Medulla oblongata (tissue), 1 donor: Measurements from ENCODE around the gene FOXD4.
"Not testable (repeated sequence)": the region's sequence is repeated elsewhere in the genome, so short reads cannot be mapped to it uniquely, and the experiment has no call there.

Source experiments
- DNase-seq: peaks from one replicate; pipeline ENCODE4 v3.0.0-alpha.2; 2015; ENCODE audit errors: extremely low spot score

FOXD4 gene

DNA sequence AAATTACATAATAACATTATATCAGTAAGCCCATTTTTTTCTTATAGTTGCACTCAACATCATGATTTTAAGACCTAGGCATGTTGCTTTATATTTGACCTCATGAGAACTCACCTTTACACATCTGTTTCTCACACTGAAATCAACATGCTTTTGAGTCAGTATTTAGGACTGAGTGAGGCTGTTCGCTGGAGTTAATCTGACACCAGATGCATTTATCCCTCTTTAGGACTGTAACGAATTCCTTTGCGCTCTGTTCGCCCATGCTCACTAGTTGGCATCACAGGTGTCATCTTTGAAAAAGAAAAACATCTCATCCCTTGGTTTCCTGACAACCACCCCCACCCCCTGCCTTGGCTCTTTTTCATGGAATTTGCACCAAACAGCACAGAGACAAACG is 24.3 kb downstream of the FOXD4 start:
- DNase-seq, result not testable (repeated sequence)

DNA sequence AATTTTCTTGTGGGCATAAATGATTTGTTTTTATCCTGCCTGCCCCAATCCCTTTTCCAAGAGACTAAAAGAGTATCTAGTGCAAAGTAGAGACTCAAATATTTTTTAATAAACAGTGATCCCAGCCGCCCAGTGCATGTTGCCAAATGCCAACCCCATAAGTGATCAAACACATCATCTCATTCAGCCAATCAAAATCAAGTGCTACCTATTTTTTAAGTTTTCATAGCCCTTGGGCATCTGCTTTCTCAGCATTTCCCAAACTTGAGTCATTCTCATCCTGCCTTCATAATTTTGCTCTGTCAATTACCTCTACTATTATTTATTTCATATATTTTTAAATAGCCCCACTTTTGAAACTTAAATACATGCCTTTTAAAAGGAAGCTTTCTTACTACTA is 27.4 kb downstream of the FOXD4 start:
- not testable (repeated sequence) for DNase-seq

DNA sequence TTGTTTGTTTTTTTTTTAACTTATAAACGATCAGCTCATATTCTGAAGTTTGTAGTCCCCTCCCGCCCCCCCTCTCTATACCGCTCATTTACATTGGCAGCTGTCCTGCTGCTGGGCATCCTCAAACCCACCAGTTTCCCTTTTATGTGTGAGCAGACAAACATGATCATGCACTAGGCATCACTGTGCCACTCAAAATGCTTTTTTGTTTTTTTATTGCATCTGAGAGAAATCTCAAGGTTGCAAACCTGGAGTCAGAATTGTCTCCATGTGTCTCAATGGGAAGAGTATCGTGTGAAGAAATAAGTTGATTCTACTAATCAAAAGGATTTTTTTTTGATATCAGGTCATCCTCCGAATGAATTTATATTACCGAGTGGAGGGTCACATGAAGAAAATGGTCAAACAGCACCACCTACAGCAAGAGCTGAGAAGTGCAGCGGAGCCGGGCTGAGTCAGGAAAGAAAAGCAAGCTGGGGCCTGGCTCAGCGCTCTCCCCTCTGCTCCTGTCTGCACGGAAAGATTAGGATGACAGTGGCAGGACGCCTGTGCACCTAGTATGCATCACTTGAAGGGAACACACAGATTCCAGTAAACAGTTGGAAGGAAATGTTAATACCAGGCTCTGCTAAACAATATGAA is 29.7 kb downstream of the FOXD4 start:
- DNase-seq, result peak; percentile 3

DNA sequence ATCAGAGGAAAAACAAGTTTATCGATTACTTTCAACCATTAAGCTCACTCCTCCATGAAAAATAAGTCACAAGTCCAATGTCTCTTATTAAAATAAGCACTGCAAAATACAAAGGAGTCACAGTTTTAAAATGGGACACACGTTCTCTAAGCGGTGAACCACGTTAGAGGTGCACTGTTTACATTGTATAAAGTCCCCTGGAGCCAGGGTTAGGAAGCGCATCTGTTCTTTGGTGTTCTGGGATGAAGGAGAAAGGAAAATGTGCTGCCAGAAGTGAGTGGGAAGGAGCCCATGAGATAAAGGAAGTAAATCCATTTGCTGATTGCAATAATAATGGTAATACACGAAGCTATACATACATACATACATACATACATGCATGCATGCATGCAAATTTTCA is 30.4 kb downstream of the FOXD4 start:
- not testable (repeated sequence) for DNase-seq

DNA sequence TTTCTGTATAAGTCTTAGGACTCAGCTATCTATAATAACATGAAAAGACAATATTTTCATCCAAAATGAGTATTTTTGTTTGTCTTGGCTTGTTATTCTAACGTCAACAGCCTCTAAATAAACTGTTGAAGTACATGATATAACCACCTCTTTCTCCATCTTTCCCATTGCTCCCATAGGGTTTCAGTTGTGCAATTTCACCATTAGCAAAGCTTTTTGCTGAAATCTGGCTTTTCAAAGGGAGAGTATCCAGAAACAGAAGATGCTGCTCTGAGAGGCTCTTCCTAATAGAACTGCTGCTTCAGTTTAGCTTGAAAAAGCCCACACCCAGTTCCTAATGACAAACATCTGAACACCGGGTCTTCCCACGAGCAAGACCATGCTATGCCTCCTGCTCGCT is 31.1 kb downstream of the FOXD4 start:
- DNase-seq, result not testable (repeated sequence)

DNA sequence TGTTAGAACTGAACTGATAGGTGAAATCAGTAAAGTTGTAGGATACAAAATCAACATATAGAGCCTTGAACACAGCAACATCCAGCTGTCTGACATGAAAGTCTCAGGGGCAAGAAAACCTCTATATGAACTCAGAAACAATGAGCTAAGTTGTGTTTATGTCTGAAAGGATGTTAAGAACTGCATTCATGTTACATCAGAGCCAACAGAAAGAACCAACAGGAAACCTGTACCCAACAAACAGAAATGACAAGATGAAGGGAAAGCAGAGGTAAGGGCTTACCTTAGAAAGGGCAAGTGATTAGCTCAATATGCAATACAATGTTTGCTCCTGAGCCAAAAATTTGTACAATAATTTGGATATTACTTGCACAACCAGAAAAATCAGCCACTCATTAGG is 31.5 kb downstream of the FOXD4 start:
- not testable (repeated sequence) for DNase-seq

DNA sequence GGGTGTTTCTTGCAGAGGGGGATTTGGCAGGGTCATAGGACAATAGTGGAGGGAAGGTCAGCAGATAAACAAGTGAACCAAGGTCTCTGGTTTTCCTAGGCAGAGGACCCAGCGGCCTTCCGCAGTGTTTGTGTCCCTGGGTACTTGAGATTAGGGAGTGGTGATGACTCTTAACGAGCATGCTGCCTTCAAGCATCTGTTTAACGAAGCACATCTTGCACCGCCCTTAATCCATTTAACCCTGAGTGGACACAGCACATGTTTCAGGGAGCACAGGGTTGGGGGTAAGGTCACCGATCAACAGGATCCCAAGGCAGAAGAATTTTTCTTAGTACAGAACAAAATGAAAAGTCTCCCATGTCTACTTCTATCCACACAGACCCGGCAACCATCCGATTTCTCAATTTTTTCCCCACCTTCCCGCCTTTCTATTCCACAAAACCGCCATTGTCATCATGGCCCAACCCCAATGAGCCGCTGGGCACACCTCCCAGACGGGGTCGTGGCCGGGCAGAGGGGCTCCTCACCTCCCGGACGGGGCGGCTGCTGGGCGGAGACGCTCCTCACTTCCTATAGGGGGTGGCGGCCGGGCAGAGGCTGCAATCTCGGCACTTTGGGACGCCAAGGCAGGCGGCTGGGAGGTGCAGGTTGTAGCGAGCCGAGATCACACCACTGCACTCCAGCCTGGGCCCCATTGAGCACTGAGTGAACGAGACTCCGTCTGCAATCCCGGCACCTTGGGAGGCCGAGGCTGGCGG is 35.1 kb downstream of the FOXD4 start:
- not testable (repeated sequence) for DNase-seq

DNA sequence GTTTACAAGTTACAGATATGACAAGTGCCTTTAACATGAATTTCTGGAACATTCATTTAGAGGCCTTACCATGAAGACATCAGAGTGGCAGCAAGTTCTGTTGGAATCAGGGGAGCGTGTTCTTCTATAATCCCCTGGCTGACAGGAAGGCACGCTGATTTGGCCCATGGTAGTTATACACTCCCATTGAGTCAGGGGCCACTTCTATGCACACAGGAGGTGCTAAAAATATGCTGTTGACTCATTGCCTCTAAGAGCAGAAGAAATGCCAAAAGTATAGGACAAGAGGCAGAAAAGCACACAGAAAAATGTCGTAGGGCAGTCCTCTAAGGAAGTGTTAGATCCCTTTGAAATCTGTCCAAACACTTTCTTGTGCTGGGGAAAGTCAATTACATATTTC is 39.9 kb downstream of the FOXD4 start:
- not testable (repeated sequence) for DNase-seq

DNA sequence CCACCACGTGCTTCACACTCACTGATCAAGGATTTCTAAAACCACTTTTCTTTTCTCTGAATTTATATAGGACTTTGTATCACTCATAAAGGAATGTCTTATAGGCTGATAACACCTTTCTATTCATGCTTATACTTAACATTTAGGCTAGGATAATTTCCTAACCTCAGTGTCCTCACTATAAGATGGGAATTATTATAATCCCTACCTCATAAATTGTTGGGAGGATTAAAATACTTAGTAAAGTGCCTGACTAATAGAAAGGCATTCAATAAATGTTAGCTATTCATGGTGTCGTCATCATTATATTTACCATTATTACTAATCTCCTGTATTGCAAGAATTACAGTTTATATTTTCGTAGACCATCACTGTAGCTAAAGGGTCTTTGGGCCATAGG is 41.8 kb downstream of the FOXD4 start:
- not testable (repeated sequence) for DNase-seq

DNA sequence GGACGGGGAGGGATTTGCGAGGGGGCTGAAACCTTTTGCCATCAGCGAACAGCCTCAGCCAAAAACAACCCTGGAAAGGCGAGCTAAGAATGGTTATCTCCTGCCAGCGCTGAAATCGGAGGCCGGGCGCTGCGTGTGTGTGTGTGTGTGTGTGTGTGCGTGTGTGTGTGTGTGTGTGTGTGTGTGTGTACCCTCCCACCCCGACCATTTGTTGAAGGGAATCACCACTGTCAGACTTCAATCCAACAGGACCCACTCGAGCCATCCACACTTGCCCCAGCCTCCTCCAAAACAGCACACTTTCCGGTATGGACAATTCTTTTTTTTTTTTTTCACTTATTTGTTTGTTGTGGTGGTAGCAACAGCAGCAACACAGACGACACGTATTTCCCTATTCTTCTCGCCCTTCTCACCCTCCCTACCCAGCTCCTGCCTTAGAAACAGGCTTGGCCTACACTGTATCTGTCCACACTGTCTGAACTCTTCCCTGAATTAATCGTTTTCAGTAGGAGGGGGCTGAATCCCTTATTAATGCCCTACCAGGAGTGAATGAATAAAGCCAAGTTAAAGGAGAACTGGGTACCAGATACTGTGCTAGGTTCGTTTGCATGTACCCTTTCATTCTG is 44.2 kb downstream of the FOXD4 start:
- DNase-seq, result not testable (repeated sequence)

DNA sequence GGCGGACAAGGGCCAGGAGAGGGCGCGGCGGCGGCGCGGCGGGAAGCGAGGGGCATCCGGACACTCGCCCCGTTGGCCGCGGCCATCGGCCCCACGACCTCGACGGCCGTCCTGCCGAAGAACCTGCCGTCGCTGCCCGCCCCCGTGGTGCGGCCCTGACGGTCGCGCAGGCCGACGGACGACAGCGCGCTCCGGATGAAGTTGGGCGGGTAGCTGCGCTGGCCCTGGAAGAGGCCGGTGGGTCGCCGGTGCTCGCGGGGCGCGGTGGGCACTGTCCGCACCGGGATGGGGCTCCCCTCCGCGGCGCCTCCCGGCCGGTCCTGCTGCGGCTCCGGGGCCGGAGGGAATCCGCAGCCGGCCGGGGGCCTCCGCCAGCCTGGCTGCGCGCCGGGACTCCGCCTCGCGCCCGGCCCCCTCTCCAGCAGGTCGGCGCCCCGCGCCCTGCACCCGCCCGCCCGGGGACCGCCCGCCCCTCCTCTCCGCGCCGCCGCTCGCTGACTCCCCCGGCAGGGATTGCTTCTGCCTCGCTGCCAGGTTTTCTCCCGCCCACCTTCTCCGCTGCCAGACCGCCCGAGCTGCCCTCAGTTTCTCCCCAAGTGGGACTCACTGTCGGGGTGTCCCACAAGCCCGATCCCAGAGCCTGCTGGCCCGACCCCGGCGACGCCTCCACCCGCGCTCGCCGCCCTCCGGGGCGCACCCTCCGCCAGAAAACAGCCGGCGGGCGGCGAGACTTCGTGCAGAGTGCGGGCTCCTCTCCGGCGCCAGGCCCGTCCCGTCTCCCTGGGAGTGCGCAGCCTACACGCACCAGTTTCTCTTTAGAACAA is 44.9 kb downstream of the FOXD4 start:
- DNase-seq, result not testable (repeated sequence)
